SK-N-SH (cell line): Measurements from ENCODE around the gene SIK2. TPM values are rescaled to one million over a fixed set of nuclear protein-coding genes. Genes with fewer than 3 reads are reported as not detected.

Experiments used
- CTCF ChIA-PET: fragments of 300-600, 350-600 bp; formaldehyde crosslinking; extraction: SDS; loops from one replicate; lab custom pipeline; 2021; lab: Yijun Ruan, JAX
- POLR2A ChIA-PET: fragments of 350-600 bp; sonication (Branson Sonifier 250); formaldehyde crosslinking; extraction: SDS; loops from one replicate; lab custom pipeline; 2020; ENCODE audit warnings: antibody characterized with exemption, inconsistent platforms; lab: Yijun Ruan, JAX
- DNase-seq: peaks from one replicate; pipeline ENCODE4 v3.0.0; 2012
- H2AFZ ChIP-seq: fragments of 200-600 bp; sonication (generic); 2 replicates; pipeline ENCODE4 v1.8.1; 2016; ENCODE audit warnings: antibody characterized with exemption, mild to moderate bottlenecking, low read depth
- H3F3A ChIP-seq: fragments of 200-600 bp; sonication (generic); replicated peaks from 2 replicates; pipeline ENCODE3; 2016; ENCODE audit warnings: antibody characterized with exemption, mild to moderate bottlenecking; ENCODE audit not compliant: insufficient read depth
- H3K27ac ChIP-seq, 2 experiments: fragments of 200-500 bp in 1 of 2; fragments of 200-600 bp in 1 of 2; sonication (Bioruptor generic) in 1 of 2; sonication (generic), shearing (Covaris generic) in 1 of 2; 2 replicates each; pipeline versions ENCODE4 v1.5.1 to v1.6.1; 2014 to 2016; ENCODE audit warnings: low read depth in 2 of 2, inconsistent platforms in 1 of 2, low read length in 1 of 2, mild to moderate bottlenecking in 1 of 2, mixed read lengths in 1 of 2
- H3K27me3 ChIP-seq: fragments of 200-600 bp; sonication (generic), shearing (Covaris generic); 2 replicates; pipeline ENCODE4 v1.6.1; 2016; ENCODE audit warnings: mixed run types; ENCODE audit not compliant: insufficient read depth
- H3K36me3 ChIP-seq, 2 experiments: fragments of 200-500 bp in 1 of 2; fragments of 200-600 bp in 1 of 2; sonication (Bioruptor generic) in 1 of 2; sonication (generic) in 1 of 2; replicated peaks in 1 of 2; 2 replicates each; pipeline versions ENCODE3 to v1.5.1; 2014 to 2016; ENCODE audit warnings: low read length in 1 of 2, mild to moderate bottlenecking in 1 of 2; ENCODE audit not compliant: insufficient read depth in 2 of 2, control insufficient read depth in 1 of 2
- H3K4me1 ChIP-seq, 2 experiments: fragments of 200-500 bp in 1 of 2; fragments of 200-600 bp in 1 of 2; sonication (Bioruptor generic) in 1 of 2; sonication (generic), shearing (Covaris generic) in 1 of 2; 2 replicates each; pipeline versions ENCODE4 v1.5.1 to v1.6.1; 2014 to 2016; ENCODE audit warnings: low read depth in 1 of 2, low read length in 1 of 2, mixed run types in 1 of 2; ENCODE audit not compliant: insufficient read depth in 2 of 2, control insufficient read depth in 1 of 2
- H3K4me2 ChIP-seq: fragments of 200-600 bp; sonication (generic), shearing (Covaris generic); 2 replicates; pipeline ENCODE4 v1.6.1; 2017; ENCODE audit warnings: mixed run types
- H3K4me3 ChIP-seq, 2 experiments: fragments of 200-500 bp in 1 of 2; fragments of 200-600 bp in 1 of 2; sonication (Bioruptor generic) in 1 of 2; sonication (generic), shearing (Covaris generic) in 1 of 2; 2 replicates each; pipeline versions ENCODE4 v1.5.1 to v1.8.1; 2014 to 2016; ENCODE audit warnings: low read depth in 2 of 2, inconsistent platforms in 1 of 2, low read length in 1 of 2, mild to moderate bottlenecking in 1 of 2, mixed read lengths in 1 of 2, moderate library complexity in 1 of 2
- H3K79me2 ChIP-seq: fragments of 200-600 bp; sonication (generic); 2 replicates; pipeline ENCODE4 v1.8.1; 2017; ENCODE audit warnings: mild to moderate bottlenecking; ENCODE audit not compliant: insufficient read depth
- H3K9ac ChIP-seq: fragments of 200-600 bp; sonication (generic); 2 replicates; pipeline ENCODE4 v1.6.1; 2017; ENCODE audit warnings: mixed run types
- H3K9me2 ChIP-seq: fragments of 200-600 bp; sonication (generic); 2 replicates; pipeline ENCODE4 v1.6.1; 2017; ENCODE audit warnings: mixed run types
- H3K9me3 ChIP-seq: fragments of 200-600 bp; sonication (generic); 2 replicates; pipeline ENCODE4 v1.6.1; 2017; ENCODE audit warnings: mixed run types, mild to moderate bottlenecking, moderate library complexity
- H4K20me1 ChIP-seq: fragments of 200-600 bp; sonication (generic); 2 replicates; pipeline ENCODE4 v1.6.1; 2017; ENCODE audit warnings: mild to moderate bottlenecking, mixed run types; ENCODE audit not compliant: insufficient read depth
- CHD2 ChIP-seq: fragments of 150-350 bp; IDR thresholded peaks from 2 replicates; pipeline ENCODE4 v1.6.1; 2018; ENCODE audit warnings: low read length; ENCODE audit not compliant: partially characterized antibody
- EP300 ChIP-seq, 2 experiments: IDR thresholded peaks; 2 replicates each; pipeline versions ENCODE4 v1.4.0 to v1.6.1; 2012; ENCODE audit warnings: borderline replicate concordance in 1 of 2, low read depth in 1 of 2, low read length in 1 of 2
- EZH2phosphoT487 ChIP-seq: fragments of 200-600 bp; sonication (generic); IDR thresholded peaks from 2 replicates; pipeline ENCODE4 v1.6.1; 2017; ENCODE audit warnings: low read depth, mixed run types, mild to moderate bottlenecking, antibody characterized with exemption, moderate library complexity, borderline replicate concordance
- FOXJ3 ChIP-seq: sonication (generic); formaldehyde crosslinking; IDR thresholded peaks from 2 replicates; pipeline ENCODE4 v1.5.1; 2020; ENCODE audit warnings: mild to moderate bottlenecking, missing genetic modification reagents
- FOXM1 ChIP-seq: IDR thresholded peaks from 2 replicates; pipeline ENCODE4 v1.4.0; 2012; ENCODE audit warnings: low read depth, mild to moderate bottlenecking
- GABPA ChIP-seq: IDR thresholded peaks from 2 replicates; pipeline ENCODE4 v1.4.0; 2012; ENCODE audit warnings: low read depth, mild to moderate bottlenecking
- JUND ChIP-seq: IDR thresholded peaks from 2 replicates; pipeline ENCODE4 v1.4.0; 2012
- MXI1 ChIP-seq: IDR thresholded peaks from 2 replicates; pipeline ENCODE4 v1.6.1; 2012; ENCODE audit warnings: mild to moderate bottlenecking, low read depth, low read length, improper control_type of control experiment
- RAD21 ChIP-seq: IDR thresholded peaks from 2 replicates; pipeline ENCODE4 v1.6.1; 2012; ENCODE audit warnings: mild to moderate bottlenecking, low read length
- RFX5 ChIP-seq: IDR thresholded peaks from 2 replicates; pipeline ENCODE4 v1.6.1; 2012; ENCODE audit warnings: mild to moderate bottlenecking, improper control_type of control experiment, low read length
- RXRA ChIP-seq: IDR thresholded peaks from 2 replicates; pipeline ENCODE4 v1.4.0; 2012; ENCODE audit warnings: low read depth, mild to moderate bottlenecking, borderline replicate concordance
- SIN3A ChIP-seq: IDR thresholded peaks from 2 replicates; pipeline ENCODE4 v1.6.1; 2012; ENCODE audit warnings: low read depth, mild to moderate bottlenecking, low read length, moderate library complexity, borderline replicate concordance
- SMC3 ChIP-seq: IDR thresholded peaks from 2 replicates; pipeline ENCODE4 v1.6.1; 2012; ENCODE audit warnings: low read depth, low read length, improper control_type of control experiment
- TAF1 ChIP-seq: IDR thresholded peaks from 2 replicates; pipeline ENCODE4 v1.6.1; 2012; ENCODE audit warnings: low read depth, mild to moderate bottlenecking, low read length, moderate library complexity, borderline replicate concordance
- TCF12 ChIP-seq: IDR thresholded peaks from 2 replicates; pipeline ENCODE4 v1.4.0; 2012
- TEAD4 ChIP-seq: IDR thresholded peaks from 2 replicates; pipeline ENCODE4 v1.4.0; 2012; ENCODE audit warnings: mild to moderate bottlenecking, borderline replicate concordance; ENCODE audit not compliant: insufficient read depth
- YY1 ChIP-seq: IDR thresholded peaks from 2 replicates; pipeline ENCODE4 v1.4.0; 2012; ENCODE audit warnings: low read depth, mild to moderate bottlenecking
- WGBS: methylation state at CpG from one replicate; pipeline ENCODE4 v1.1.6; 2017; ENCODE audit warnings: low lambda C conversion rate; 5-methylcytosine and 5-hydroxymethylcytosine counted together
- polyA plus RNA-seq, 3 experiments: library from polyadenylated mRNA; depleted of rRNA; stranded (reverse); fragments of >200 nt; gene quantifications; 2 replicates each; pipeline ENCODE4 v1.2.3, GENCODE V29; 2012
- TF ChIP-seq, protein P1 (sequence below): fragments of 150-350 bp; IDR thresholded peaks from 2 replicates; pipeline ENCODE4 v1.6.1; 2016; ENCODE audit warnings: mild to moderate bottlenecking, low read depth, low read length
- TF ChIP-seq, protein P2 (sequence below): IDR thresholded peaks from 2 replicates; pipeline ENCODE4 v1.4.0; 2012; ENCODE audit warnings: low read depth
- TF ChIP-seq, protein P3 (sequence below): fragments of 200-600 bp; sonication (generic); IDR thresholded peaks from 2 replicates; pipeline ENCODE4 v1.6.1; 2017; ENCODE audit warnings: antibody characterized with exemption, mild to moderate bottlenecking, moderate library complexity

SIK2 gene
- polyA plus RNA-seq, 1 of the 3 experiments (the other 2 are of a cell fraction): 8.9 TPM

DNA sequence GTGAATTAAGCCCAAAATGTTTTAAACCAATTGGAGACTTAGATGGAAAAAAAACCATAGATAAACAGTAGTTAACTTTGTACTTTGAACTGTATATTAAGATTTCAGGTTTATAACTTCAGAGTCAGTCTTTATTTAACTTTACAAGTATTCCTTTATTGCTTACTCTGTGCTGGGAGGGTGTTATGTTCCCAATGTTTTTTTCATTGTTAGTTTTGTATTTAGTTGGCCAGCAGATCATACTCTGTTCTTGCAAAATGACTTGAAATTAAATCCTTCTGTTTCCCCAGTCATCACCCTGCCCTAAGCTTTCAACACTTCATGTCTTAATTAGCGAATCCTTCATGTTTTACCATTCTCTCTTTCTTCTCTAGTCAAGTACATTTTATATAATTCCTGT, 25.3 kb downstream of the SIK2 start:
- no peak overlapping the region for H3K27ac ChIP-seq
- H3K4me3 ChIP-seq: no peak overlapping the region
- no peaks in the 10 kb centered on the region for H4K20me1 ChIP-seq
- 97% methylated on average over 1 of the region's 1 CpG for WGBS
- H3K9me2 ChIP-seq: no peaks in the 10 kb centered on the region
- peaks cover 11% of the 10 kb centered on the region; the same call in 1 of the 2 replicates for H3K79me2 ChIP-seq
- H3K9ac ChIP-seq: no peak overlapping the region
- H3K4me2 ChIP-seq: no peak overlapping the region
- no peak overlapping the region for H2AFZ ChIP-seq
- H3F3A ChIP-seq: peaks cover 32% of the 10 kb centered on the region
- CTCF ChIA-PET: interaction anchor here (2.3 kb wide), 1 partner anchor 23 kb away, joined by 12 read pairs; no protein-coding TSS in a partner anchor
- DNase-seq: no peak
- TF ChIP-seq, protein P1, sequence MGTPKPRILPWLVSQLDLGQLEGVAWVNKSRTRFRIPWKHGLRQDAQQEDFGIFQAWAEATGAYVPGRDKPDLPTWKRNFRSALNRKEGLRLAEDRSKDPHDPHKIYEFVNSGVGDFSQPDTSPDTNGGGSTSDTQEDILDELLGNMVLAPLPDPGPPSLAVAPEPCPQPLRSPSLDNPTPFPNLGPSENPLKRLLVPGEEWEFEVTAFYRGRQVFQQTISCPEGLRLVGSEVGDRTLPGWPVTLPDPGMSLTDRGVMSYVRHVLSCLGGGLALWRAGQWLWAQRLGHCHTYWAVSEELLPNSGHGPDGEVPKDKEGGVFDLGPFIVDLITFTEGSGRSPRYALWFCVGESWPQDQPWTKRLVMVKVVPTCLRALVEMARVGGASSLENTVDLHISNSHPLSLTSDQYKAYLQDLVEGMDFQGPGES: no peak
- no peak for TF ChIP-seq EZH2phosphoT487
- TF ChIP-seq, protein P2, sequence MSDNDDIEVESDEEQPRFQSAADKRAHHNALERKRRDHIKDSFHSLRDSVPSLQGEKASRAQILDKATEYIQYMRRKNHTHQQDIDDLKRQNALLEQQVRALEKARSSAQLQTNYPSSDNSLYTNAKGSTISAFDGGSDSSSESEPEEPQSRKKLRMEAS: no peak
- TF ChIP-seq SIN3A: no peak
- no peak for TF ChIP-seq RXRA
- TF ChIP-seq GABPA: no peak
- no peak for TF ChIP-seq SMC3
- no peak for TF ChIP-seq RFX5
- TF ChIP-seq FOXJ3 (CRISPR knock-in tag): no peak
- TF ChIP-seq CHD2: no peak
- TF ChIP-seq JUND: no peak
- TF ChIP-seq RAD21: no peak
- TF ChIP-seq, protein P3, sequence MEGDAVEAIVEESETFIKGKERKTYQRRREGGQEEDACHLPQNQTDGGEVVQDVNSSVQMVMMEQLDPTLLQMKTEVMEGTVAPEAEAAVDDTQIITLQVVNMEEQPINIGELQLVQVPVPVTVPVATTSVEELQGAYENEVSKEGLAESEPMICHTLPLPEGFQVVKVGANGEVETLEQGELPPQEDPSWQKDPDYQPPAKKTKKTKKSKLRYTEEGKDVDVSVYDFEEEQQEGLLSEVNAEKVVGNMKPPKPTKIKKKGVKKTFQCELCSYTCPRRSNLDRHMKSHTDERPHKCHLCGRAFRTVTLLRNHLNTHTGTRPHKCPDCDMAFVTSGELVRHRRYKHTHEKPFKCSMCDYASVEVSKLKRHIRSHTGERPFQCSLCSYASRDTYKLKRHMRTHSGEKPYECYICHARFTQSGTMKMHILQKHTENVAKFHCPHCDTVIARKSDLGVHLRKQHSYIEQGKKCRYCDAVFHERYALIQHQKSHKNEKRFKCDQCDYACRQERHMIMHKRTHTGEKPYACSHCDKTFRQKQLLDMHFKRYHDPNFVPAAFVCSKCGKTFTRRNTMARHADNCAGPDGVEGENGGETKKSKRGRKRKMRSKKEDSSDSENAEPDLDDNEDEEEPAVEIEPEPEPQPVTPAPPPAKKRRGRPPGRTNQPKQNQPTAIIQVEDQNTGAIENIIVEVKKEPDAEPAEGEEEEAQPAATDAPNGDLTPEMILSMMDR: no peak
- no peak for TF ChIP-seq TEAD4
- TF ChIP-seq MXI1: no peak
- POLR2A ChIA-PET: no interaction called here
- peaks cover 5% of the 10 kb centered on the region; the same call in 1 of the 2 replicates for H3K9me3 ChIP-seq
- no peaks in the 10 kb centered on the region for H3K27me3 ChIP-seq
- H3K4me1 ChIP-seq: peaks cover 14 to 26% of the 10 kb centered on the region in 2 experiments; a peak in 2 of 4 replicates
- peaks cover 17 to 44% of the 10 kb centered on the region in 2 experiments for H3K36me3 ChIP-seq

DNA sequence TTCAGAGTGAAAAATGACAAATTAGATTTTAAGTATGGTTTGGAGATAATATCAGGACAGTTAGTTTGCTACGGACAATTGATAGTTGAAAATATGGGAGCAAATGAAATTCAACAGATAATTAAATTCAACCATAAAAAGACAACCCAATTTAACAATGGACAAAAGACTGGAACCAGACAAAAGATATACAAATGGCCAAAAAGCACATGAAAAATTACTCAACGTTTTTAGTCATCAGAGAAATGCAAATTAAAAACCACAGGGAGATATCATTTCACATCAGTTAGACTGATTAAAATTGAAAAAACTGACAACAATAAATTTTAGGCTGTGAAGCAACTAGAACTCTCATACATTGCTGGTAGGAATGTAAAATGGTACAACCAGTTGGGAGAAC, 27.2 kb downstream of the SIK2 start:
- Histone ChIP-seq H4K20me1 (no peaks in the 10 kb centered on the region), H3K4me2 (no peak overlapping the region), H3K4me3 (no peak overlapping the region), H3K36me3 (peaks cover 7 to 25% of the 10 kb centered on the region in 2 experiments), H3K9me2 (no peaks in the 10 kb centered on the region), H3K9ac (no peak overlapping the region), H3K79me2 (peaks cover under 1% of the 10 kb centered on the region; the same call in 1 of the 2 replicates), H3K27ac (no peak overlapping the region), H3K27me3 (no peaks in the 10 kb centered on the region), H2AFZ (no peak overlapping the region), H3K4me1 (peaks cover 29 to 45% of the 10 kb centered on the region in 2 experiments; a peak in 3 of 4 replicates), H3F3A (peaks cover 46% of the 10 kb centered on the region), H3K9me3 (no peaks in the 10 kb centered on the region)
- ChIA-PET CTCF (no interaction called here), POLR2A (no interaction called here)
- DNase-seq: no peak
- TF ChIP-seq EP300 (IDR thresholded peaks at IDR 0.05; ENCODE audit: borderline replicate concordance in 1 of 2, low read depth in 1 of 2, low read length in 1 of 2): peak in 1 of 2 experiments; percentile 47; a peak in 1 of 4 replicates
- TF ChIP-seq YY1: no peak
- TF ChIP-seq TAF1: no peak
- no peak for TF ChIP-seq GABPA
- no peak for TF ChIP-seq RFX5
- no peak for TF ChIP-seq TCF12
- 0 out of 2 replicates have a peak, but pooled peaks have one; percentile 19 for TF ChIP-seq FOXM1
- 24% methylated on average over 2 of the region's 2 CpGs for WGBS
